GM06990 (cell line): ENCODE results near the gene ITPK1.

Experiments
- DNase-seq: peaks from one replicate; pipeline ENCODE4 v3.0.0-alpha.2; 2011; ENCODE audit not compliant: insufficient read length; ENCODE audit errors: extremely low read depth
- H3K27me3 ChIP-seq: replicated peaks from 2 replicates; pipeline ENCODE4 v1.6.0; 2011; ENCODE audit warnings: low read length; ENCODE audit not compliant: control insufficient read depth, insufficient read depth
- H3K36me3 ChIP-seq: 2 replicates; pipeline ENCODE4 v1.5.1; 2011; ENCODE audit warnings: low read length; ENCODE audit not compliant: control insufficient read depth, insufficient read depth
- H3K4me3 ChIP-seq: replicated peaks from 2 replicates; pipeline ENCODE4 v1.5.1; 2011; ENCODE audit warnings: low read depth, mild to moderate bottlenecking, control low read depth, low read length
- TF ChIP-seq, protein P1 (sequence below): IDR thresholded peaks from 2 replicates; pipeline ENCODE4 v1.5.1; 2011; ENCODE audit warnings: low read length, control low read depth, mild to moderate bottlenecking, inconsistent platforms; ENCODE audit not compliant: insufficient read depth, poor library complexity, severe bottlenecking

The ITPK1 gene

GRCh38 chr14:92998946-92999345, 116.8 kb downstream of the ITPK1 start:
- TF ChIP-seq, protein P1, sequence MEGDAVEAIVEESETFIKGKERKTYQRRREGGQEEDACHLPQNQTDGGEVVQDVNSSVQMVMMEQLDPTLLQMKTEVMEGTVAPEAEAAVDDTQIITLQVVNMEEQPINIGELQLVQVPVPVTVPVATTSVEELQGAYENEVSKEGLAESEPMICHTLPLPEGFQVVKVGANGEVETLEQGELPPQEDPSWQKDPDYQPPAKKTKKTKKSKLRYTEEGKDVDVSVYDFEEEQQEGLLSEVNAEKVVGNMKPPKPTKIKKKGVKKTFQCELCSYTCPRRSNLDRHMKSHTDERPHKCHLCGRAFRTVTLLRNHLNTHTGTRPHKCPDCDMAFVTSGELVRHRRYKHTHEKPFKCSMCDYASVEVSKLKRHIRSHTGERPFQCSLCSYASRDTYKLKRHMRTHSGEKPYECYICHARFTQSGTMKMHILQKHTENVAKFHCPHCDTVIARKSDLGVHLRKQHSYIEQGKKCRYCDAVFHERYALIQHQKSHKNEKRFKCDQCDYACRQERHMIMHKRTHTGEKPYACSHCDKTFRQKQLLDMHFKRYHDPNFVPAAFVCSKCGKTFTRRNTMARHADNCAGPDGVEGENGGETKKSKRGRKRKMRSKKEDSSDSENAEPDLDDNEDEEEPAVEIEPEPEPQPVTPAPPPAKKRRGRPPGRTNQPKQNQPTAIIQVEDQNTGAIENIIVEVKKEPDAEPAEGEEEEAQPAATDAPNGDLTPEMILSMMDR: no peak
- H3K36me3 ChIP-seq: no peaks in the 10 kb centered on the region; the same call in none of the 2 replicates
- DNase-seq: no peak
- H3K27me3 ChIP-seq: no peaks in the 10 kb centered on the region
- H3K4me3 ChIP-seq: no peak overlapping the region

GRCh38 chr14:92997343-92998061, 118.2 kb downstream of the ITPK1 start:
- TF ChIP-seq, protein P1: no peak
- DNase-seq: no peak
- Histone ChIP-seq H3K36me3 (no peaks in the 10 kb centered on the region; the same call in none of the 2 replicates), H3K27me3 (no peaks in the 10 kb centered on the region), H3K4me3 (no peak overlapping the region)

DNA sequence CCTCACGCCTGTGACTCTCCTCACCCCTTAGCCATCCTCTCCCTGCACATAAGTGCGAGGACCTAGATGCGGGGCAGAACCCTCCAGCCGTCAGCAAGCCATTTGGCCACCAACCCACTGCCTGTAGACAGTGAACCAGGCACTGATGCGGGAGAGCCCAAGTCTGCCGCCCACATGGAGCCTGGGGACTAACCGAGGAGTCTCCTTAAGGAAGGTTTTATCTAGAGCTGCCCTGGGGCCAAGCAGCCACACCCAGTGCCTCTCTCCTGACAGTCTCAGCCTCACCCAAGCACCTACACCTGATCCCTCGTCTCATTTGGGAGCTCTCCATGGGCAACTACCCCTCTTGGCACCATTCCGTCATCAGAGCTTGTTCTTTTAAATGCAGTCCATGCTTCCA, 120.1 kb downstream of the ITPK1 start:
- TF ChIP-seq, protein P1: no peak

GRCh38 chr14:92994942-92995341, 120.8 kb downstream of the ITPK1 start:
- Histone ChIP-seq H3K36me3 (peaks cover 1% of the 10 kb centered on the region), H3K4me3 (no peak overlapping the region), H3K27me3 (no peaks in the 10 kb centered on the region)
- no peak for DNase-seq
- TF ChIP-seq, protein P1: no peak

More for the DNA sequence above, 120.1 kb downstream of the ITPK1 start:
- DNase-seq: no peak
- no peaks in the 10 kb centered on the region for H3K27me3 ChIP-seq
- no peak overlapping the region for H3K4me3 ChIP-seq
- peaks cover 1% of the 10 kb centered on the region for H3K36me3 ChIP-seq

DNA sequence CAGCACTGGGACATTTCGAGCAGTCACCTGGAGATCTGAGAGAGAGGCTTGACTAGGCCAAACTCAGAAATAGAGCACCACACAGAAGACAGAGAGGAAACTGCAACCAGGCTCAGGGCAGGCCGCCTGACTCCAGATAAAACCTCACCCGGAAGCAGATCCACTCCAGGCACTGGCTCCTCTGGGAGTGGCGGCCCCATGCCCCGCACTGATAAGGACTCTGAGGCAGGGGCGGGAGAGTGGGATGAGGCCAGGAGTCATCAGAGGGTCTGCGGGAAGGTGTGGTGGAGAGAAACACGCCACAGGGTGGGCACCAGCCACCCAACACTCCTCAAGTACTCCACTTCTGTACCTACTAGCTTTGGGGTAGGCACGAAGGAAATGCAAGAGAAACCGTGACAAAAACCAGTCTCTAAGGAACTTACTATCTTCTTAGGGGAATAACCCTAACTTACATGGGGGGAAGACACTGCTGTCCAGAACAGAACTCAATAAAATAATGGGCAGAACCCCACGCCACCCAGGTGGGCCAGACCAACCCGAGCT, 121.5 kb downstream of the ITPK1 start:
- H3K36me3 ChIP-seq: peaks cover 1% of the 10 kb centered on the region
- H3K4me3 ChIP-seq: no peak overlapping the region
- no peak for DNase-seq
- TF ChIP-seq, protein P1: no peak
- H3K27me3 ChIP-seq: no peaks in the 10 kb centered on the region

DNA sequence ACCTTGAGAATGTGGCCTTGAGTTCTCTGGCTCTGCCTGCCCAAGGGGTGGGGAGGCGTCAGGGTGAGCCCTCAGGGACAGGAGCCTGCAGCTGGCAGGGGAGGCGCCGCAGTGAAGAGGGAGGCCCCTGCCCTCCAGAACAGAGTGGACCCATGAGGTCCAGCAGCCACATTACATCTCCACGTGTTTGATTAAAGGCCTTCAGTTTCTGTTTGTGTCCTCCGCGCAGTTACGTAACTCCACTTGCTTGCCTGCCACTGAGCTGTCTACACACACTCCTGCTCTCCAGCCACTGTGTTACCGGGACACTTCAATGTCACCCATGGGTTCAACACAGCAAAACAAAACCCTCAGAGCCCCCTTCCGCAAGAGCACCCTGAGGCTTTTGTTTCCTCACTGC, 122.4 kb downstream of the ITPK1 start:
- H3K27me3 ChIP-seq: no peaks in the 10 kb centered on the region
- TF ChIP-seq, protein P1: no peak
- no peak for DNase-seq
- peaks cover 1% of the 10 kb centered on the region for H3K36me3 ChIP-seq
- no peak overlapping the region for H3K4me3 ChIP-seq
